Peyer's patch (tissue), 4 donors: Measurements from ENCODE around the gene F8.

Experiments used
- POLR2A ChIP-seq, 2 donors: fragments of 450-650 bp; IDR thresholded peaks; one replicate each; pipeline ENCODE4 v1.5.1; 2017; ENCODE audit warnings: antibody characterized with exemption in 2 of 2, mild to moderate bottlenecking in 2 of 2, moderate library complexity in 2 of 2
- TF ChIP-seq, protein P1 (sequence below), 6 experiments: fragments of 450-650 bp in 4 of 6; fragments of 200-600 bp in 2 of 6; sonication (generic) in 1 of 6; IDR thresholded peaks; one replicate each; pipeline ENCODE4 v1.5.1; 2017 to 2019; ENCODE audit warnings: antibody characterized with exemption in 6 of 6, mild to moderate bottlenecking in 3 of 6, moderate library complexity in 1 of 6

DNA sequence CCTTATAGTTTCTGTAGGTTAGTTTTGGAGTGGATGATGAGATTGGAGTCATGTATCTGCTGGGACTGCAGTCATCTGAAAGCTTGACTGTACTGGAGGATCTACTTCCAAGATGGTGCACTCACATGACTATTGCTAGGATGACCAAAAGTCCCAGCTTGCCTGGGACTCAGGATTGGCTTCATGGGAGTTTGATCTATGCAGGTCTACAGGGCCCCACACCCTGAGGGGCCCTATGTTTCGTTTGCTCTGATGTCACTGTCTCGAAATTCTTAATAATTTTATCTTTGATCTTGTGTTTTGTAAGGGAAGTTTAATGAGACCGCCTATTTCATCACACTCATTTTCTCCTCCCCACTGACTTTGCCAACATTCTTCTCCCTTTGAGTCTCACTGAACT lies 188.0 kb downstream of the F8 start, which contains the start of gene SMIM9:
- TF ChIP-seq, protein P1, sequence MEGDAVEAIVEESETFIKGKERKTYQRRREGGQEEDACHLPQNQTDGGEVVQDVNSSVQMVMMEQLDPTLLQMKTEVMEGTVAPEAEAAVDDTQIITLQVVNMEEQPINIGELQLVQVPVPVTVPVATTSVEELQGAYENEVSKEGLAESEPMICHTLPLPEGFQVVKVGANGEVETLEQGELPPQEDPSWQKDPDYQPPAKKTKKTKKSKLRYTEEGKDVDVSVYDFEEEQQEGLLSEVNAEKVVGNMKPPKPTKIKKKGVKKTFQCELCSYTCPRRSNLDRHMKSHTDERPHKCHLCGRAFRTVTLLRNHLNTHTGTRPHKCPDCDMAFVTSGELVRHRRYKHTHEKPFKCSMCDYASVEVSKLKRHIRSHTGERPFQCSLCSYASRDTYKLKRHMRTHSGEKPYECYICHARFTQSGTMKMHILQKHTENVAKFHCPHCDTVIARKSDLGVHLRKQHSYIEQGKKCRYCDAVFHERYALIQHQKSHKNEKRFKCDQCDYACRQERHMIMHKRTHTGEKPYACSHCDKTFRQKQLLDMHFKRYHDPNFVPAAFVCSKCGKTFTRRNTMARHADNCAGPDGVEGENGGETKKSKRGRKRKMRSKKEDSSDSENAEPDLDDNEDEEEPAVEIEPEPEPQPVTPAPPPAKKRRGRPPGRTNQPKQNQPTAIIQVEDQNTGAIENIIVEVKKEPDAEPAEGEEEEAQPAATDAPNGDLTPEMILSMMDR (IDR thresholded peaks at IDR 0.05): no peak
- no peak for TF ChIP-seq POLR2A (IDR thresholded peaks at IDR 0.05)
